C1 segment of cervical spinal cord (tissue), 14 donors: ENCODE data around the gene ITPRIPL2.
A peak's percentile ranks its signal among the peaks of the same experiment; 100 is the strongest.

ENCODE experiments used
- DNase-seq, 14 donors: peaks; one replicate each; lab custom pipeline; 2025; lab: John Stamatoyannopoulos, UW

ITPRIPL2 gene

GRCh38 chr16:19113577-19114358, at the start of gene ITPRIPL2:
TSS of gene ITPRIPL2 (plus strand) at chr16:19113964. CDS start at chr16:19114462, 498 bp downstream.
- peak in 9 of 14 donors; percentile 27 to 72 (median 45) for DNase-seq

DNA sequence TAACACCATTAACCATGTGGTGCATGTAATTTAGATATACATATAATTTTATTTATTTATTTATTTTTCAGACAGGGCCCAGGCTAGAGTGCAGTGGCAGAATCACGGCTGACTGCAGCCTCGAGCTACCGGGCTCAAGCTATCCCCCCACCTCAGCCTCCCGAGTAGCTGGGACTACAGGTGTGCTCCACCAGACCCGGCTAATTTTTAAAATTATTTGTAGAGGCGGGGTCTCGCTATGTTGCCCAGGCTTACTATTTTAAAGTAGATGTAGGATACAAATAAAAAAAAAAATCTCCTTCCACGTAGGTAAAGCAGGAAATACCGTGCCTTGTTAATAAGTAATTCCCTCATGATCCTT, 46.8 kb upstream of the ITPRIPL2 start:
- DNase-seq, result no peak

GRCh38 chr16:19067349-19068236, 46.2 kb upstream of the ITPRIPL2 start, which contains the start of gene COQ7:
TSS of gene COQ7 (plus strand) at chr16:19067614. CDS start at chr16:19067665, 51 bp downstream.
- DNase-seq, result peak; percentile 80 to 99 (median 98)

DNA sequence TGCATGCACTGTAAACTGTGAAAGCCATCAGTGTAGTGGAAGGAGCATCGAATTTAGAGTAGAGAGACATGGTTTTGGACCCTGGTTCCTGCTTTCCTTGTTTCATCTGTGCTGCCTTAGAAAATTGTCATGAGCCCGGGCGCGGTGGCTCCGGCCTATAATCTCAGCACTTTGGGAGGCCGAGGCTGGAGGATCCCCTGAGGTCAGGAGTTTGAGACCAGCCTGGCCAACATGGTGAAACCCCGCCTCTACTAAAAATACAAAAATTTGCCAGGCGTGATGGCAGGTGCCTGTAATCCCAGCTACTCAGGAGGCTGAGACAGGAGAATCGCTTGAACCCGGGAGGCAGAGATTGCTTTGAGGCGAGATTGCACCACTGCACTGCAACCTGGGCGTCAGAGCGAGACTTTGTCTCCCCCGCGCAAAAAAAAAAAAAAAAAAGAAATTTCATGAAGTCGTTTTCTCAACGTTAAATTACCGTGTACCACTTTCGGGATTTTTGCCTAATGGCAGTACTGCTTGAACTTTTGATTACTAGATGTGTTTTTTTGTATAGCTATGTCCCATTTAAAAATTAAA, 45.4 kb upstream of the ITPRIPL2 start:
- no peak for DNase-seq

GRCh38 chr16:19071811-19072777, 41.7 kb upstream of the ITPRIPL2 start:
- peak in 9 of 14 donors; percentile 5 to 44 (median 20) for DNase-seq

DNA sequence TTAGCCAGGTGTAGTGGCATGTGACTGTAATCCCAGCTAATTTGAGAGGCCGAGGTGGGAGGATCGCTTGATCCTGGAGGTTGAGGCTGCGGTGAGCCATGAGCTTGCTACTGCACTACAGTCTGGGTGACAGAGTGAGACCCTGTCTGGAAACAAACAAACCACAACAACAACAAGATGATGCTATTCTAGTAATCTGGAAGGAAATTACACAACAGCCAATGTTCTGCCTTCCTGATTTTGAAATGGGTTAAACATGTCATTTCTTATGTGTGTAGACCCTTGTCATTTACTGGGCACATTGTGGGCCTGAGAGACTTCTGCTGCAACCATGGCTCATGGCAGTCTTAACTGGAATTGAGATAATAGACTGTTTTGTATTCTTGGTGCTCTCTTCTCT, 40.4 kb upstream of the ITPRIPL2 start:
- DNase-seq, result no peak

DNA sequence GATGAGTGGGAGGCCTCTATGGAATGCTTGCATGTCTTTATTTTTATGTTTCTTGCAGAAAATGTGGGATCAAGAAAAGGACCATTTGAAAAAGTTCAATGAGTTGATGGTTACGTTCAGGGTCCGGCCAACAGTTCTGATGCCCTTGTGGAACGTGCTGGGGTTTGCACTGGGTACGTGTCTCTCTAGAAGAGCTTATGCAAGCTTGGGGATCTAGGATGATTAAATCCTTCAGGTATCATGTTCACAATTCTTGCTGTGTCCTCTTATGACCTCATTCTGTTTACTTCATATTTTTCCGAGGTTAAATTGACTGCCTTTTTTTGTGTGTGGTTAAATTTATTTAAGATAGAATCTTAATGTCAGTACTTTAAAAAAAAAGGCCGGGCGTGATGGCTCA, 39.9 kb upstream of the ITPRIPL2 start:
- DNase-seq, result no peak

GRCh38 chr16:19075511-19075910, 38.3 kb upstream of the ITPRIPL2 start:
- no peak for DNase-seq

- DNase-seq, result no peak
These were observed 35.9 kb upstream of the ITPRIPL2 start for GRCh38 chr16:19077879-19078278.

DNA sequence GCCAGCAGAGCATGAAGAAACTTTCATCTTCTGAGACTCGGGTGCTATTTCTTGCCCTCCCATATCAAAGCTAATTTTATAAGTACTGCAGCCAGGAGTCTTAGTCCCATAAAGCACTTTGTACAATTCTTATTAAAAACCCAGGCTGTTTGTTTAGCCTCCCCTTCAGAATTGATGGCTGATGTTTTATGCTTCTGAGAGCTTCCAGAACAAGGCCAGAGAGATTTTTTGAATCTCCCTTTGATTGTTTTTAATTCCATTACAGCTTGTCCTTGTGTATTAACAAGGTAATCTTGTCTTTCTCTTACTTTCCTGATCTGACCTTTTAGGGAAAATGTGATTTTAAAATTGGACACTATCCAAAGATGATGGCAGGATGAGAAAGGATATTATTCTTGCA, 30.1 kb upstream of the ITPRIPL2 start:
- no peak for DNase-seq

- DNase-seq, result no peak
These were observed 29.6 kb upstream of the ITPRIPL2 start for GRCh38 chr16:19084139-19084538.

DNA sequence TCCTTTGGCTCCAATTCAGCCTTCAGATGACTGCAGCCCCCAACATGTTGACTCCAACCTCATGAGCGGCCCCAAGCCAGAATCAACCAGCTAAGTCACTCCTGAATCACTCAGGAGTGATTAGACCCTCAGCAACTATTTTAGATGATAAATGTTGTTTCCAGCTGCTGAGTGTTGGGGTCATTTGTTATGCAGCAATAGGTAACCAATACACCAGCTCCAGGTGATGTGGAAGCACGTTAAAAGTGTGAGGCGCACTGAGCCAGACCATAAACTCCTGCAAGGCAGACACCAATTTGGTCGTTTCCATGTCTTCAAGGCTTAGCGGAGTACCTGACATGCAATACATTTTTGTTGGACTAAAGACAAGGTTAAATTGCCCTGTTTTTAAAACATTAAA, 28.9 kb upstream of the ITPRIPL2 start:
- no peak for DNase-seq

DNA sequence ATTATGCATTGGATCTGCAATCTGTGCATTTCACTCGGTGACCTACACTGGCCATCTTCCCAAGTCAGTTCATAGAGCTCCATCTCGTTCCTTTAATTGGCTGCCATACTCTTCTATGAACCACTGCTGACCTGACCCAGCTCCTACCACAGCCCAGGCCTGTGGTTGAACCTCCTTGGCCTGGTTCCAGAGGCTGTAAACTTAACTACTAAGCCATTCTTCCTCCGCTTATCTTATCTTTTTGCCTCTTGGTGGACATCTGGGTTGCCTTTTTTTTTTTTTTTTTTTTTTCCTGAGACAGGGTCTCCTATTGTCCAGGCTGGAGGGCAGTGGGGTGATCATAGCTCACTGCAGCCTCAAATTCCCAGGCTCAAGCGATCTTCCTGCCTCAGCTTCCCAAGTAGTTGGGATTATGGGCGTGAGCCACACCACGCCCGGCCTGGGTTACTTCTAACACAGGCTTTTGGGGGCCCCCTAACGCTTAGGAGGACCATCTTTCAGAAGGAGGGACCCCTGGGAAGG, 28.0 kb upstream of the ITPRIPL2 start:
- DNase-seq, result no peak

- DNase-seq, result peak; percentile 2 to 86 (median 70)
These were observed 27.2 kb upstream of the ITPRIPL2 start for GRCh38 chr16:19086322-19087199.

- DNase-seq, result no peak
These were observed 25.3 kb upstream of the ITPRIPL2 start for GRCh38 chr16:19088341-19088916.

DNA sequence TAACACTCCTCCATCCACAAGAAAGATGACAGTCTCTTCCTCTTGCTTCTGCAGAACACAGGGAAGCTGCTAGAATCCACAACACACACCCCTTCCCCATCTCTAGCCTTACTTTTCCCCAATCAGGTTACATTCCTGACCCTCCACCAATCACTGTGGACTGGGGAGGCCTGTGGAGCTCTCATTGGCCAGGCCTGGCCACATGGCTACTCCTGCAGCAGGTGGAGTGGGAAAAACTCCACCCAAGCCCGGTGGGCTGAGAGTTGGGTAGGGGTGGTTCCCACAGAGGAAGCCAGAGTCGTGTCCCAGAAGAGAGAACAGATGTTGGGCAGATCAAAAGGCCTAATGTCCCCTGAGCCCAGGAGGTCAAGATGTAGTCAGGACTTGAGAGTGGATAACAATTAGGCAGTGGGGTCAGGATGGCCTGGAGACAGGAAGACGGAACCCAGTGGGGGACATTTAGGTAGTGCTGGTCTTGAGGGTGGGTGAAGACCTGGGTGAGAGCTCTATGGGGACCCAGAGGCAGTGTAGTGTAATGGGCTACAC, 24.3 kb upstream of the ITPRIPL2 start:
- no peak for DNase-seq

GRCh38 chr16:19090916-19091315, 22.8 kb upstream of the ITPRIPL2 start:
- no peak for DNase-seq

- DNase-seq, result no peak
These were observed 20.9 kb upstream of the ITPRIPL2 start for GRCh38 chr16:19092653-19093410.
